ENCODE data around the gene PCIF1. TPM values are rescaled to one million over a fixed set of nuclear protein-coding genes. Genes with fewer than 3 reads are reported as not detected.

PCIF1 gene
- total and polyA plus RNA-seq, 9 of the 15 experiments (the other 6 are each of a cell fraction or from before 2014, with no cell fraction given): 5.8 to 29.4 (median 11.3) TPM

- TF ChIP-seq GATAD2A (IDR thresholded peaks at IDR 0.05): peak; percentile 84
- no peak for TF ChIP-seq TCFL5 (CRISPR knock-in tag; conservative IDR thresholded peaks at IDR 0.05)
- peak in 1 of 2 experiments; percentile 77; a peak in 1 of 4 replicates for TF ChIP-seq KDM4B (IDR thresholded peaks at IDR 0.05; ENCODE audit: borderline replicate concordance in 2 of 2, low read depth in 1 of 2)
- no peak for TF ChIP-seq ATF6 (CRISPR knock-in tag; IDR thresholded peaks at IDR 0.05)
- peak; percentile 92 for TF ChIP-seq FOXP1 (CRISPR knock-in tag; IDR thresholded peaks at IDR 0.05)
- TF ChIP-seq SNIP1 (IDR thresholded peaks at IDR 0.05; ENCODE audit: low read depth): peak; percentile 64; the same call in 1 of the 2 replicates
- TF ChIP-seq CREB3L1 (IDR thresholded peaks at IDR 0.05; ENCODE audit: borderline replicate concordance, low read depth): peak; percentile 84; the same call in 1 of the 2 replicates
- 0 out of 2 replicates have a peak, but pooled peaks have one; percentile 46 for TF ChIP-seq KDM2B (CRISPR knock-in tag; IDR thresholded peaks at IDR 0.05)
- TF ChIP-seq ZNF445 (CRISPR knock-in tag; IDR thresholded peaks at IDR 0.05; ENCODE audit: low read depth): no peak
- TF ChIP-seq ZNF121 (CRISPR knock-in tag; conservative IDR thresholded peaks at IDR 0.05): no peak; the same call in 1 of the 2 replicates
- 0 out of 2 replicates have a peak, but pooled peaks have one; percentile 2 for TF ChIP-seq ZNF592 (IDR thresholded peaks at IDR 0.05)
- no peak for TF ChIP-seq HEY1 (CRISPR knock-in tag; IDR thresholded peaks at IDR 0.05; ENCODE audit: borderline replicate concordance)
- TF ChIP-seq SREBF1 (IDR thresholded peaks at IDR 0.05; ENCODE audit: borderline replicate concordance, low read depth, low read length): peak; percentile 94
- peak; percentile 95; the same call in 1 of the 2 replicates for TF ChIP-seq BRD4 (IDR thresholded peaks at IDR 0.05)
- TF ChIP-seq CC2D1A (IDR thresholded peaks at IDR 0.05): peak; percentile 80
- peak; percentile 15; the same call in 1 of the 2 replicates for TF ChIP-seq MXI1 (IDR thresholded peaks at IDR 0.05; ENCODE audit: low read depth, low read length)
- TF ChIP-seq ZNF507 (tag; conservative IDR thresholded peaks at IDR 0.05): no peak
- TF ChIP-seq ZNF316 (IDR thresholded peaks at IDR 0.05): no peak
- TF ChIP-seq KAT7 (CRISPR knock-in tag; IDR thresholded peaks at IDR 0.05; ENCODE audit: borderline replicate concordance): peak; percentile 83; the same call in 1 of the 2 replicates
- TF ChIP-seq PHF20 (IDR thresholded peaks at IDR 0.05; ENCODE audit: partially characterized antibody): peak; percentile 79
Observed at GRCh38 chr20:45971675-45972499, 37.4 kb downstream of the PCIF1 start, which contains the start of gene ZNF335 (continued).

Measured in K562 (cell line).